WTC11 (cell line): ENCODE data around the gene ACOT13. TPM values are rescaled to one million over a fixed set of nuclear protein-coding genes. Genes with fewer than 3 reads are reported as not detected.
"Not testable (repeated sequence)": the region's sequence is repeated elsewhere in the genome, so short reads cannot be mapped to it uniquely, and the experiment has no call there.

ENCODE experiments used
- ATAC-seq: fragments of 200-7000 bp; cut with Tn5 transposase; 2 replicates; pipeline ENCODE4 v1.10.0; 2021; ENCODE audit warnings: mild to moderate bottlenecking, moderate library complexity
- CTCF ChIA-PET: fragments of 300-600 bp; sonication (Branson Sonifier 250); formaldehyde crosslinking; loops from one replicate; lab custom pipeline; 2021; ENCODE audit warnings: antibody characterized with exemption; lab: Charles Lee
- POLR2A ChIA-PET: fragments of 350-600 bp; sonication (Branson Sonifier 250); formaldehyde crosslinking; loops from one replicate; lab custom pipeline; 2021; ENCODE audit warnings: antibody characterized with exemption; lab: Charles Lee
- DNase-seq: peaks from one replicate; pipeline ENCODE4 v3.0.0; 2021; ENCODE audit warnings: low spot score
- H3K27ac Mint-ChIP-seq: 2 replicates; pipeline ENCODE4 v1.8.0; 2021; ENCODE audit warnings: mixed read lengths
- H3K27me3 Mint-ChIP-seq: 2 replicates; pipeline ENCODE4 v1.8.0; 2021; ENCODE audit warnings: low read depth, mild to moderate bottlenecking, moderate library complexity, mixed read lengths
- H3K36me3 Mint-ChIP-seq: 2 replicates; pipeline ENCODE4 v1.8.0; 2021; ENCODE audit warnings: mixed read lengths
- H3K4me1 Mint-ChIP-seq: 2 replicates; pipeline ENCODE4 v1.8.0; 2022; ENCODE audit warnings: mixed read lengths
- H3K4me3 Mint-ChIP-seq: 2 replicates; pipeline ENCODE4 v1.8.0; 2021; ENCODE audit warnings: mild to moderate bottlenecking, moderate library complexity, mixed read lengths
- H3K9me3 Mint-ChIP-seq: 2 replicates; pipeline ENCODE4 v1.8.0; 2021; ENCODE audit warnings: mixed read lengths
- GABPB1 ChIP-seq: sonication (generic); formaldehyde crosslinking; IDR thresholded peaks from 2 replicates; pipeline ENCODE4 v1.8.1; 2023; ENCODE audit warnings: mild to moderate bottlenecking, missing genetic modification reagents
- RELA ChIP-seq: sonication (generic); formaldehyde crosslinking; IDR thresholded peaks from 2 replicates; pipeline ENCODE4 v1.8.1; 2022; ENCODE audit warnings: missing genetic modification reagents, mild to moderate bottlenecking, borderline replicate concordance
- SMAD3 ChIP-seq: sonication (generic); formaldehyde crosslinking; IDR thresholded peaks from 2 replicates; pipeline ENCODE4 v1.8.0; 2022; ENCODE audit warnings: missing genetic modification reagents, mild to moderate bottlenecking, borderline replicate concordance
- ZNF263 ChIP-seq: sonication (generic); formaldehyde crosslinking; IDR thresholded peaks from 2 replicates; pipeline ENCODE4 v1.8.1; 2022; ENCODE audit warnings: low read depth, mild to moderate bottlenecking, moderate library complexity, missing genetic modification reagents
- ZNF671 ChIP-seq: fragments of 250-450 bp; sonication (Bioruptor Pico); IDR thresholded peaks from 2 replicates; pipeline ENCODE4 v1.8.0; 2021; ENCODE audit warnings: mild to moderate bottlenecking
- total RNA-seq: library from RNA; stranded (reverse); gene quantifications from 3 replicates; pipeline ENCODE4 v1.2.3, GENCODE V29; 2021
- TF ChIP-seq, protein P1 (sequence below): sonication (generic); formaldehyde crosslinking; IDR thresholded peaks from 2 replicates; pipeline ENCODE4 v1.8.0; 2022; ENCODE audit warnings: missing genetic modification reagents
- TF ChIP-seq, protein P2 (sequence below): fragments of 250-450 bp; sonication (Bioruptor Pico); conservative IDR thresholded peaks from 2 replicates; pipeline ENCODE4 v1.9.0; 2021; ENCODE audit warnings: mild to moderate bottlenecking
- TF ChIP-seq, protein P3 (sequence below): fragments of 250-450 bp; sonication (Bioruptor Pico); IDR thresholded peaks from 2 replicates; pipeline ENCODE4 v1.9.0; 2021; ENCODE audit warnings: mild to moderate bottlenecking
- TF ChIP-seq, protein P4 (sequence below): fragments of 250-450 bp; sonication (Bioruptor Pico); IDR thresholded peaks from 2 replicates; pipeline ENCODE4 v1.9.0; 2021; ENCODE audit warnings: mild to moderate bottlenecking
- TF ChIP-seq, protein P5 (sequence below): sonication (generic); formaldehyde crosslinking; IDR thresholded peaks from 2 replicates; pipeline ENCODE4 v1.8.1; 2023; ENCODE audit warnings: mild to moderate bottlenecking, missing genetic modification reagents, moderate library complexity

Gene ACOT13
- total RNA-seq, 1 experiment from 2014 or later, result 54.0 TPM

DNA sequence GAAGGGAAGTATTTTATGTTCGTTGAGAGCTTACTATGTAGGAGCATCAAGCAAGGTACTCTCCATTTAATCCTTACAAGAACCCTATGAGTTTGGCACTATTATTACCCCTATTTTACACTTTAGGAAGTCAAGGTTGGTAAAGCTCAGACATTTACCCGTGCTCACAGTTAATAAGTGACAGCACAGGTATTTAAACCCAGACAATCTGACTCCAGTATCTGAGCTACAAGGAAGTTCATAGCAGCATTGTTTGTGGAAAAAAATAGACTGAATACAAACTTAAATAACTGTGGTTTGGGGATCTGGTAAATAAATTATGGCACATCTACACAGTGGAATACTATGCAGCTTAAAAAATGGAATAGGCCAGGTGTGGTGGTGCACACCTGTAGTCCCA is 86.7 kb downstream of the ACOT13 start (continued):
- TF ChIP-seq, protein P1, sequence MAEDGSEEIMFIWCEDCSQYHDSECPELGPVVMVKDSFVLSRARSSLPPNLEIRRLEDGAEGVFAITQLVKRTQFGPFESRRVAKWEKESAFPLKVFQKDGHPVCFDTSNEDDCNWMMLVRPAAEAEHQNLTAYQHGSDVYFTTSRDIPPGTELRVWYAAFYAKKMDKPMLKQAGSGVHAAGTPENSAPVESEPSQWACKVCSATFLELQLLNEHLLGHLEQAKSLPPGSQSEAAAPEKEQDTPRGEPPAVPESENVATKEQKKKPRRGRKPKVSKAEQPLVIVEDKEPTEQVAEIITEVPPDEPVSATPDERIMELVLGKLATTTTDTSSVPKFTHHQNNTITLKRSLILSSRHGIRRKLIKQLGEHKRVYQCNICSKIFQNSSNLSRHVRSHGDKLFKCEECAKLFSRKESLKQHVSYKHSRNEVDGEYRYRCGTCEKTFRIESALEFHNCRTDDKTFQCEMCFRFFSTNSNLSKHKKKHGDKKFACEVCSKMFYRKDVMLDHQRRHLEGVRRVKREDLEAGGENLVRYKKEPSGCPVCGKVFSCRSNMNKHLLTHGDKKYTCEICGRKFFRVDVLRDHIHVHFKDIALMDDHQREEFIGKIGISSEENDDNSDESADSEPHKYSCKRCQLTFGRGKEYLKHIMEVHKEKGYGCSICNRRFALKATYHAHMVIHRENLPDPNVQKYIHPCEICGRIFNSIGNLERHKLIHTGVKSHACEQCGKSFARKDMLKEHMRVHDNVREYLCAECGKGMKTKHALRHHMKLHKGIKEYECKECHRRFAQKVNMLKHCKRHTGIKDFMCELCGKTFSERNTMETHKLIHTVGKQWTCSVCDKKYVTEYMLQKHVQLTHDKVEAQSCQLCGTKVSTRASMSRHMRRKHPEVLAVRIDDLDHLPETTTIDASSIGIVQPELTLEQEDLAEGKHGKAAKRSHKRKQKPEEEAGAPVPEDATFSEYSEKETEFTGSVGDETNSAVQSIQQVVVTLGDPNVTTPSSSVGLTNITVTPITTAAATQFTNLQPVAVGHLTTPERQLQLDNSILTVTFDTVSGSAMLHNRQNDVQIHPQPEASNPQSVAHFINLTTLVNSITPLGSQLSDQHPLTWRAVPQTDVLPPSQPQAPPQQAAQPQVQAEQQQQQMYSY, result no peak
- TF ChIP-seq, protein P2, sequence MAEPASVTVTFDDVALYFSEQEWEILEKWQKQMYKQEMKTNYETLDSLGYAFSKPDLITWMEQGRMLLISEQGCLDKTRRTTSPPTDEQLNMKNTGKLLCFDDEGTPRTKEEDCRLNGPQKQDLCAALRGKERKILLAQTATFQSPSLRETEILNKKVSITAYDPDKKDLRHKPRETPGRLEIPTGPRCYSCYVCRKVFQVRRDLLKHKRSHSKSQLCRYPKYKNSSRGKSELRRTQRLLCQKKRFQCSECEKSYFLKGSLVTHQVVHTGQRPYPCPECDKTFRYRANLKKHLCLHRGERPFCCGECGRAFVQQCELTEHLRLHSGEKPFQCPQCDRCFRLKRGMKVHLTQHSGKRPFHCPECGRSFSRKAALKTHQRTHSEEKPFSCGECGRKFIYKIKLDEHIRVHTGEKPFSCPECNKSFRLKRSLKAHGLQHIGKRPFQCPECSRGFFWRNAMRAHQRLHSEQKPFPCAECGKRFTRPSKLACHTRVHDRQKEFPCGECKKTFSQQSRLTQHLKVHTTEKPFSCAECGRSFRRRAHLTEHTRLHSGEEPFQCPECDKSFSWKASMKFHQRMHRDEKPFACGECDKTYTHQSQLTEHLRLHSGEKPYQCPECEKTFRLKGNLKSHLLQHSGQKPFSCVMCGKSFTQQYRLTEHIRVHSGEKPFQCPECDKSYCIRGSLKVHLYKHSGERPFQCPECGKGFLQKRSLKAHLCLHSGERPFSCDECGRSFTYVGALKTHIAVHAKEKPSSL (CRISPR knock-in tag), result no peak
- no peak for TF ChIP-seq RELA
- TF ChIP-seq SMAD3 (CRISPR knock-in tag), result no peak
- no peak for TF ChIP-seq ZNF671 (CRISPR knock-in tag)
- TF ChIP-seq GABPB1 (CRISPR knock-in tag), result no peak
- TF ChIP-seq, protein P3, sequence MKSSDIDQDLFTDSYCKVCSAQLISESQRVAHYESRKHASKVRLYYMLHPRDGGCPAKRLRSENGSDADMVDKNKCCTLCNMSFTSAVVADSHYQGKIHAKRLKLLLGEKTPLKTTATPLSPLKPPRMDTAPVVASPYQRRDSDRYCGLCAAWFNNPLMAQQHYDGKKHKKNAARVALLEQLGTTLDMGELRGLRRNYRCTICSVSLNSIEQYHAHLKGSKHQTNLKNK, result no peak
- TF ChIP-seq, protein P4, sequence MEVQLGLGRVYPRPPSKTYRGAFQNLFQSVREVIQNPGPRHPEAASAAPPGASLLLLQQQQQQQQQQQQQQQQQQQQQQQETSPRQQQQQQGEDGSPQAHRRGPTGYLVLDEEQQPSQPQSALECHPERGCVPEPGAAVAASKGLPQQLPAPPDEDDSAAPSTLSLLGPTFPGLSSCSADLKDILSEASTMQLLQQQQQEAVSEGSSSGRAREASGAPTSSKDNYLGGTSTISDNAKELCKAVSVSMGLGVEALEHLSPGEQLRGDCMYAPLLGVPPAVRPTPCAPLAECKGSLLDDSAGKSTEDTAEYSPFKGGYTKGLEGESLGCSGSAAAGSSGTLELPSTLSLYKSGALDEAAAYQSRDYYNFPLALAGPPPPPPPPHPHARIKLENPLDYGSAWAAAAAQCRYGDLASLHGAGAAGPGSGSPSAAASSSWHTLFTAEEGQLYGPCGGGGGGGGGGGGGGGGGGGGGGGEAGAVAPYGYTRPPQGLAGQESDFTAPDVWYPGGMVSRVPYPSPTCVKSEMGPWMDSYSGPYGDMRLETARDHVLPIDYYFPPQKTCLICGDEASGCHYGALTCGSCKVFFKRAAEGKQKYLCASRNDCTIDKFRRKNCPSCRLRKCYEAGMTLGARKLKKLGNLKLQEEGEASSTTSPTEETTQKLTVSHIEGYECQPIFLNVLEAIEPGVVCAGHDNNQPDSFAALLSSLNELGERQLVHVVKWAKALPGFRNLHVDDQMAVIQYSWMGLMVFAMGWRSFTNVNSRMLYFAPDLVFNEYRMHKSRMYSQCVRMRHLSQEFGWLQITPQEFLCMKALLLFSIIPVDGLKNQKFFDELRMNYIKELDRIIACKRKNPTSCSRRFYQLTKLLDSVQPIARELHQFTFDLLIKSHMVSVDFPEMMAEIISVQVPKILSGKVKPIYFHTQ (CRISPR knock-in tag), result no peak
- TF ChIP-seq ZNF263 (CRISPR knock-in tag), result no peak
- TF ChIP-seq, protein P5, sequence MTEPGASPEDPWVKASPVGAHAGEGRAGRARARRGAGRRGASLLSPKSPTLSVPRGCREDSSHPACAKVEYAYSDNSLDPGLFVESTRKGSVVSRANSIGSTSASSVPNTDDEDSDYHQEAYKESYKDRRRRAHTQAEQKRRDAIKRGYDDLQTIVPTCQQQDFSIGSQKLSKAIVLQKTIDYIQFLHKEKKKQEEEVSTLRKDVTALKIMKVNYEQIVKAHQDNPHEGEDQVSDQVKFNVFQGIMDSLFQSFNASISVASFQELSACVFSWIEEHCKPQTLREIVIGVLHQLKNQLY (CRISPR knock-in tag), result no peak
- TF ChIP-seq, all 79 proteins: peak for 0

DNA sequence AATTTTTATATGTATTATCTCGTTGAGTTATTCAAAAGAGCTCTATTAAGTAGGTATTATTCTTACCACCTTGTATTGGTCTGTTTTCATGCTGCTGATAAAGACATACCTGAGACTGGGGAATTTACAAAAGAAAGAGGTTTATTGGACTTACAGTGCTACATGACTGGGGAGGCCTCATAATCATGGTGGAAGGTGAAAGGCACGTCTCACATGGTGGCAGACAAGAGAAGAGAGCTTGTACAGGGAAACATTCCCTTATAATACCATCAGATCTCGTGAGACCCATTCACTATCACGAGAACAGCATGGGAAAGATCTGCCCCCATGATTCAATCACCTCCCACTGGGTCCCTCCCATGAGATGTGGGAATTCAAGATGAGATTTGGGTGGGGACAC is 87.5 kb downstream of the ACOT13 start:
- POLR2A ChIA-PET, H3K27ac Mint-ChIP-seq, CTCF ChIA-PET, H3K4me3 Mint-ChIP-seq, H3K27me3 Mint-ChIP-seq, DNase-seq, H3K4me1 Mint-ChIP-seq, H3K36me3 Mint-ChIP-seq, ATAC-seq: not testable (repeated sequence)
- H3K9me3 Mint-ChIP-seq, result peaks cover 31% of the 10 kb centered on the region

Other genes with a start within 250 kb of the ACOT13 start
- gene GPLD1, start 177.5 kb upstream of the ACOT13 start, total RNA-seq, result 5.7 to 8.4 TPM (median 6.3 TPM) in 3 replicates
- gene ALDH5A1, start 172.1 kb upstream of the ACOT13 start, total RNA-seq, result 5.1 to 6.7 TPM (median 5.5 TPM) in 3 replicates
- 0.41 to 0.81 TPM (median 0.50 TPM) in 3 replicates for gene KIAA0319, start 20.9 kb upstream of the ACOT13 start, total RNA-seq
- 43.5 to 49.1 TPM (median 45.8 TPM) in 3 replicates for gene TDP2, start 178 bp upstream of the ACOT13 start, total RNA-seq
- 74.3 to 86.4 TPM (median 75.9 TPM) in 3 replicates for gene C6orf62, start 52.1 kb downstream of the ACOT13 start, total RNA-seq
- gene GMNN, start 107.9 kb downstream of the ACOT13 start, total RNA-seq, result 83.7 to 98.5 TPM (median 88.5 TPM) in 3 replicates
- gene ARMH2, start 131.8 kb downstream of the ACOT13 start, total RNA-seq, result not detected in 3 replicates